AG09309 (cell line): ENCODE data around the gene GON4L.

Experiments used
- DNase-seq: peaks from one replicate; pipeline ENCODE4 v3.0.0-alpha.2; 2010; ENCODE audit warnings: low read depth
- H3K4me3 ChIP-seq: 2 replicates; pipeline ENCODE4 v1.5.1; 2011; ENCODE audit warnings: mild to moderate bottlenecking, low read depth, low read length, moderate library complexity; ENCODE audit not compliant: control insufficient read depth
- TF ChIP-seq, protein P1 (sequence below): IDR thresholded peaks from 2 replicates; pipeline ENCODE4 v1.5.1; 2011; ENCODE audit warnings: mild to moderate bottlenecking, low read depth, low read length, inconsistent platforms; ENCODE audit not compliant: insufficient read depth, control insufficient read depth; ENCODE audit errors: missing control alignments

The GON4L gene

DNA sequence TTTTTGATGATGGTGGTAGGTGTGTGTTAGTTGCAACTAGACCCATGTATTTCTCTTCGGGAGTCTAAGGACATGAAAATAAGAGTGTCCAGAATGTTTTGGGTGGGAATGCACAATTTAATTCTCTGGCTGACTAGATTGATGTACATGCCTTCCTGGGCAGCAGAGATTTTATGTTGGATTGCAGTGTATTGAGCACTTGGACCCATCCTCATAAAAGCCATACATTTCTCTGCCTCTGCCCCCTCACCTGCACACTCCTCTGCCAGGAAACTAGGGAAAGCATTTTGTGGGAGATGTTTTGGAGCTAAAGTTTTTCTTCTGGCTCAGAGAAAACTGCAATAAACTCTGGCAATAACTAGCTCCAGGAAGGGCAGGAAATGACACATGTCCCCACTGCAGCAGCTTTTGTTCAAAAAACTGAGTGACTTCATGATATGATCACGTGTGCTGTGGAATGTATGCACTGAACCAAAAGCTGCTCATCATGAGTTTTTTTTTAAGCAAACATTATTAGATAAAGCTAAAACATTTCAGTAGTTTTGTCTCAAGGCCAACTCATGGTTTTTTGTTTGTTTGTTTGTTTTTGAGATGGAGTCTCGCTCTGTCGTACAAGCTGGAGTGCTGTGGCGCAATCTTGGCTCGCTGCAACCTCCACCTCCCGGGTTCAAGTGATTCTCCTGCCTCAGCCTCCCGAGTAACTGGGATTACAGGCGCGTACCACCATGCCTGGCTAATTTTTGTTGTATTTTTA, 36.6 kb upstream of the GON4L start:
- DNase-seq = no peak

DNA sequence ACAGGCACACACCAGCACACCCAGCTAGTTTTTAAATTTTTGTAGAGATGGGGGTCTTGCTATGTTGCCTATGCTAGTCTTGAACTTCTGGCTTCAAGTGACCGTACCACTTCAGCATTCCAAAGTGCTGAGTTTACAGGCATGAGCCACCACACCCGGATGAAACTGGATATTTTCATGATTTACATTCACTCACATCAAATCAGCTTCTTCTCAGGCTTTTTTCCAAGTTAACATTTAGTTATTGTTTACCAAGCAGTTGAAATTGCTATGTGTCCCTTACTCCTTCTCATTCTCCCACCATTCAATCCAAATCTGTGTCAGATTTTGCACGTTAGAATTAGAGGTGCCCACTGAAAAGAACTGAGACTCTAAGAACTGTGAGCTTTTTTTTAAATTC, 35.8 kb upstream of the GON4L start:
- no peak overlapping the region for H3K4me3 ChIP-seq
- TF ChIP-seq, protein P1, sequence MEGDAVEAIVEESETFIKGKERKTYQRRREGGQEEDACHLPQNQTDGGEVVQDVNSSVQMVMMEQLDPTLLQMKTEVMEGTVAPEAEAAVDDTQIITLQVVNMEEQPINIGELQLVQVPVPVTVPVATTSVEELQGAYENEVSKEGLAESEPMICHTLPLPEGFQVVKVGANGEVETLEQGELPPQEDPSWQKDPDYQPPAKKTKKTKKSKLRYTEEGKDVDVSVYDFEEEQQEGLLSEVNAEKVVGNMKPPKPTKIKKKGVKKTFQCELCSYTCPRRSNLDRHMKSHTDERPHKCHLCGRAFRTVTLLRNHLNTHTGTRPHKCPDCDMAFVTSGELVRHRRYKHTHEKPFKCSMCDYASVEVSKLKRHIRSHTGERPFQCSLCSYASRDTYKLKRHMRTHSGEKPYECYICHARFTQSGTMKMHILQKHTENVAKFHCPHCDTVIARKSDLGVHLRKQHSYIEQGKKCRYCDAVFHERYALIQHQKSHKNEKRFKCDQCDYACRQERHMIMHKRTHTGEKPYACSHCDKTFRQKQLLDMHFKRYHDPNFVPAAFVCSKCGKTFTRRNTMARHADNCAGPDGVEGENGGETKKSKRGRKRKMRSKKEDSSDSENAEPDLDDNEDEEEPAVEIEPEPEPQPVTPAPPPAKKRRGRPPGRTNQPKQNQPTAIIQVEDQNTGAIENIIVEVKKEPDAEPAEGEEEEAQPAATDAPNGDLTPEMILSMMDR = no peak
- DNase-seq = no peak

More for the DNA sequence above, 36.6 kb upstream of the GON4L start:
- H3K4me3 ChIP-seq = no peak overlapping the region
- TF ChIP-seq, protein P1 = no peak

GRCh38 chr1:155890251-155890650, 33.2 kb upstream of the GON4L start:
- no peak overlapping the region for H3K4me3 ChIP-seq
- TF ChIP-seq, protein P1 = no peak
- DNase-seq = no peak

- no peak overlapping the region for H3K4me3 ChIP-seq
- no peak for DNase-seq
- TF ChIP-seq, protein P1 = no peak
Measured at GRCh38 chr1:155889566-155889965, 32.6 kb upstream of the GON4L start.

GRCh38 chr1:155888481-155888880, 31.5 kb upstream of the GON4L start:
- no peak overlapping the region for H3K4me3 ChIP-seq
- DNase-seq = no peak
- TF ChIP-seq, protein P1 = no peak

DNA sequence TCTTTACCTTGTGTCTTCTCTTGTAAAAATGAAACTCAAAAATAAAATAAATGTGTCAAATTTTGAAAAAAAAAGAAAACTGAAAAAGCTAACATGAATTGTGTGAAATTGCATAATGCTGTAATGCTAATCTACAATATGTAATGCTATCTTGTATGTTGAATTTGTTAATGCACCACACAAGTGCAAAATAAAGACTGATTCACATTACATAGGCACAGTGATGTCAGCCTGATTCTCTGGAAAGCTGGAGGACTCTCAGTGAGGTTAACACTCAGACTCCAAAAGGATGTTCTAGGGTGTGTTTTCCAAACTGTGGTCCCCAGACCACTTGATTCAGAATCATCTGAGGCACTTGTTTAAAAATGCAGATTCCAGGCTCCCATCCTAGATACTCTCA, 28.0 kb upstream of the GON4L start:
- no peak for DNase-seq
- no peak overlapping the region for H3K4me3 ChIP-seq
- TF ChIP-seq, protein P1 = no peak
